HG03378 (cell line): ENCODE data around the gene NUP58.

Source experiments
- ATAC-seq: cut with Tn5 transposase; IDR thresholded peaks from one replicate; pipeline ENCODE4 v1.9.1; 2021; ENCODE audit warnings: mild to moderate bottlenecking, moderate library complexity; ENCODE audit not compliant: unreplicated experiment

The NUP58 gene

DNA sequence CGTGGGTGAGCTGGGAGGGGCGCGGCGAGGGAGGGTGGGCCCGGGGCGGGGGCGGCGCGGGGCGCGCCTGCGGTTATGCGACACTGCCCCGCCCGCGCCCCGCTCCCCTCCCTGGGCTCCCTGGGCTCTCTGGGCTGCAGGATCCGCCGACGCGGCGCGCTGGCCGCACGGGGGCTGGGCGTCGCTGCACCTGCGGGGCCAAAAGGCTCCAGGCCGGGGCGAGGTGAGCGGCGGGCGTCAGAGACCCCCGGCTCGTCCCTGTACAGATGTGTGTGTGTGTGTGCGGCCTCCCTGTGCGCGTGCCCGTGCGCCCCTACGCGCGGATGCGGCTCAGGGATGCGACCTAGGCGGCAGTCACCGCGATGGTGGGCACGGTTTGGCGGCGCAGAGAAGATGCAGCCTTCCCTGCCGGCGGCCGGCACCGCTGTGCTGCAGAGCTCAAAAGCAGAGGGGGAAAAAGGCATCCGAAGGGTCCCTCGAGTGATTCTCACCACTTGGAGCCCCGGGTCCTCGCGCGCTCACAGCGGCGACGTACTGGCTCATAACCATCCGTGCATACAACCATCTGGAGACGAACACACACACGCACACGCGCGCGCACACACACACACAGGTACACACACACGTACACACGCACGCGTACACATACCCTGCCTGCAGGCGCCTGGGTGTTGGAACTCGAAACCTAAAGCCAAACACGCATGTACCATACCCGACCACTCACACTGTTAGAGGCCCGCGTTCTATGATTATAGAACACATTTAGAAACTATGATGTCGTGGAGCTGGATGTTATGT is 71.1 kb downstream of the NUP58 start:
- no peak for ATAC-seq

DNA sequence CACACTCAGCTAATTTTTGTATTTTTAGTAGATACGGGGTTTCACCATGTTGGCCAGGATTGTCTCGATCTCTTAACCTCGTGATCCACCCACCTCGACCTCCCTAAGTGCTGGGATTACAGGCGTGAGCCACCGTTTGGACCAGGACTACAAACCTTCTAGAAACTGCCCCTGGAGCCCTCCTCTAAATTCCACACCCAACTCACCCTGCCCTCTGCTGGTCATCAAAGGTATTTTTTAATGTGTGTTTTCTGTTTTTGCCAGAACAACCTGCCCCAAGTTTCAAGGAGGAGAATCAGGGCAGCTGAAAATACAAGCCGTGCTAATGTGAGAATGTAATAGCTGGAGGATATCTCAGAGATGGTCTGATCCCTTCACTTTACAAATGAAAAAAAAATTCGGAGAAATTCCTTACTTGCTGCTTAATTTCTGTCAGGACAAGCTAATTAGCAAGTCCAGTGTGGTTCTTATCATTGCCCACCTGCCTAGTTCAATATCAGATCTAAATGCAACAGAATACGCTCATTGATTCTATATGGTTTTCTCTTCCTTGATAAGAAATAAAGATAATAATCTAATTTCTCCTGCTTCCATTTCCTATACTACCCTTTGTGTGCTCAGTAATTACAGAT is 74.4 kb downstream of the NUP58 start:
- no peak for ATAC-seq

DNA sequence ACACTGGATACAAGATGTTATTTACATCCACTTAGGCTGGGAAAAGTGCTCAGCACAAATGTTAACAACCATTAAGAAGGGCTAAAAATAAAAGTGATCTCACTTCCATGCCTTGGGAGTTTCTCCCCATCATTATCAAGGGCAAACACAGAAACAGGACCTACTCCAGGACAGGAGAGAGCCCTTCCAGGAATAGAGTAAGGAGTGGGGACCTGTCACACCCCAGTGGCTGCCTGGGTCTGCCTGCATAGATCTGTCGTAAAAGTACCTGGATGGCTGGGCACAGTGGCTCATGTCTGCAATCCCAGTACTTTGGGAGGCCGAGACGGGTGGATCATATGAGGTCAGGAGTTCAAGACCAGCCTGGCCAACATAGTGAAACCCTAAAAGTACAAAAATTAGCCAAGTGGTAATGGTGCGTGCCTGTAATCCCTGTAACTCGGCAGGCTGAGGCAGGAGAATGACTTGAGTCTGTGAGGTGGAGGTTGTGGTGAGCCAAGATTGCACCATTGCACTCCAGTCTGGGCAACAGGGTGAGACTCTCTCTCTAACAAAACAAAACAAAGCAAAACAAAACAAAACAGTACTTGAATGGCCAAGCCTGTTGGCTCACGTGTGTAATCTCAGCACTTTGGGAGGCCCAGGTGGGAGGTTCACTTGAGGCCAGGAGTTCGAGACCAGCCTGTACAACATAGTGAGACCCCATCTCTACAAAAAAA is 76.0 kb downstream of the NUP58 start:
- ATAC-seq: no peak

DNA sequence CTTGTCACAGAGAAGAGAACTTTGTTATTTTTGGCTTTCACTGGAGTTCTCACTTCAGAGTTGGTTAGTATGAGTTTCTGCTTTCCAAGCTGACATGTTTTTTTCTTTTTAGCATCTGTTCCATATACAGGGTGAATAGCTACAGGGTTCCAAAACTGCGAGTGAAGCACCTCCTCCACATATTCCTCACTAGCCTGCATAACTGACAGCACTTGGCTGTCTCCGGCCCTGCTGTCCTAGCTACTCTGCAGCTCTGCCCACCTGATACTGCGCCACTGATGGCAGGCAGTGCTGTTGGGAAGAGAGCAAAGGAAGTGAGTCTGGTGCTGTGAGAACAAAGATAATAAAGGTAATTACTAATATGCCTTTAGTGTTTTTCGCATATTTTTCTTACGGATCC is 77.1 kb downstream of the NUP58 start:
- no peak for ATAC-seq

DNA sequence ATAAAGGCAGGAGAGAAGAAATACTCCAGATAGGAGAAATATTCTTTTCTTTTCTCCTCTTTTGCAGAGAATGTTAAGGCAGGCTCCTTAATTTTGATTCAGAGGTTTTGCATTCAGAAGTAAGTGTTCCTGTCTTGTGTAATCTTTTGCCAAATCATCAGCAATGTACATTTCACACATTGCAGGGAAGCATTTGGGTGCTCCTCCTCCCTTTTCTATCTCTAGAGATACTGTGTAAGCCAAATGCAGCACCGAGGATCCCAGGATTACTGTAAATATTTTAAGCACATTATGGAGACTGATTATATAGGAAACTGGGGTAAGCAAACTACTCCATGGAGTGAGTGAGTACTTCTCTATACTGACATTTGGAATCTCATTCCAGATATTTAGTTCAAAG is 77.6 kb downstream of the NUP58 start:
- ATAC-seq: no peak

DNA sequence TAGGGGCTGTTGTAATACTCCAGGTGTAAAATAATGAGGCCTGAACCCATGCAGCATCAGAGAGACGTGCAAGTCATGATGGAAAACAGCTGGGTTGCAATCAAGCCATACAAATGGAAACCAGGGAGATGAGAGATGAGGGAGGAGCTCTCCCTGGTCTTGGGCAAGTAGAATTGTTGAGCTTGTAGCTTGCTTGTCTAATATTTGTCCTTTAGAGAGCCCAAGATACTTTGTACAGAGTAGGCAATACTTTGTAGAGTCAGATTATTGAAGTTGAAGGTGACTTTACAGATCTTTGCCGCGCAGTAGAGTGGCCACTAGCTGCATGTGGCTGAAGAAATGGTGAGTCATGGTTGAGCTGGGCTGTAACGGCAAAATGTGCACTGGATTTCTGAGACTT is 78.7 kb downstream of the NUP58 start:
- ATAC-seq: no peak

DNA sequence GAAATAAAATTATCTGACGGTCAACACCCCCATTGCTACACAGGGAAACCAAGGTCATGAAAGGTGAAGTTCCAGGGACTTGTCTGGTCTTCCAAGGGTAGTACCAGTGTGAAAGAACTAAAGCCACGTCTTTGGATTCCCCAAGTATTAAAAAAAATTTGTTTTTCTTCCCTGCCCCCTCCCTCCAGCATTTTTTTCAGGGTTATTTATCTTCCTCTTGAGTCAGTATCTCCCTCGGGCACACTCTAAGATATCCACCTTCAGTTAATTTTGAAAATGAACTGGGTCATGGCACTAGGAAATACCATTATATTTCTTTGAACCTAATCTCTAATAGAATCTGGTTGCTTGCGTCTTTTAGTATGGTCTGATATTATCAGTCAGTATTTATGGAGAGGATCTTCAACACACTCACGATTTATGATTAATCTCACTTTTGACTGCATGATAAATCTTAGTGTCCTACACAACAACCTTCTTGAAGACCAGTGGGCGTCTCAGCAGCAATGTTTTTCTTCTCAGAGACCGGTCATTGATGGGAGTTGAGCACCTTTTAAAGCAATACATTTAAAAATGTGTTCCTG is 79.4 kb downstream of the NUP58 start:
- ATAC-seq: no peak

DNA sequence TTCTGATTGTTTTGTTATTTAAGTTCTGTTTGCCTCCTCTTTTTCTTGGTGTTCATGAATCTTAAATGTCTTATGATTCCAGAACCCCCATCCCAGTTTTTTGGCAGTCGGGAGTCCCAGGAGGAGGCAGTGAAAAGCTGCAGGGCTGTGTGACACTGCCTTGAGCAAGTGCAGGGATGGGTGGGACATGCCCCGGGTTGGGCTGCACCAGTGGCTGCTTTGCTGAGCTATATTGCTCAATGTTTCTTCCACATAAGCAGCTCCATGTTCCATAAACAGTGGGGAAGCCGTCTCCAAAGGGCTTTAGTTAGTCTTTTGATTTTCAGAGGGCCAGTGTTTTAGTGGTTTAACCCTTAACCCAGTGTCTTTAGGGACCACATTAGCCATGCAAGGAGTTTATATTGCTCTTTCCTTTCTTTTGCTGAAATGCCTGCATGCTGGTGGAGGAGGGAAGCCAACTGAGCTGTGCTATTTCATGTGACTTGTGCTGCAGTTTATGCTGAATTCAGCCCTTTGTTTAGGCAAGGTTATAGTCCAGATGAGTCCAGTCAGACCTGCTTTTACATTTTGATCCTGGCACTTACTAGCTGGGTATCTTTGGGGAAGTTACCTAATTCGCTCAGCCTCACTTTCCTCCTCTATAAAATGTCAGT is 83.5 kb downstream of the NUP58 start:
- ATAC-seq: no peak

DNA sequence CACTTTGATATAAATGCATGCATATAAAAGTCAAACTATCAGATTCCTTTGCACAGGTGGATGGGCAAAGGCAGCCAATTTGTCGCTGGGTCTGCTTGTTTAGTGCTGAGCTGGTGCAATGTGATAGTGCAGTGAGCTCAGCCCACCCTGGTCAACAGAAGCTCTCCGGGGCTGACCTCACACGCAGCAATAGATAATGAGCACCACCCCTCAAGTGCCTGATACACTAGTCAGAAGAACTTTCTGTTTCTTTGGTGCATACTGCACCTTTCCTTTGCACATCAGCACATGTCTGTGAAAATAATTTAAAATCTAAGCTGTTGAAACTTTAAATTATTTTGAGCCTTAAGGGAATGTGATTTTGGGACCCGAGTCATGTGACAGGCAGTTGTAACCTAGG is 90.5 kb downstream of the NUP58 start:
- ATAC-seq: no peak
